Measurements from ENCODE around the gene GPR150. TPM values are rescaled to one million over a fixed set of nuclear protein-coding genes. Genes with fewer than 3 reads are reported as not detected.

Gene GPR150
- total and polyA plus RNA-seq, 9 of the 15 experiments (the other 6 are each of a cell fraction or from before 2014, with no cell fraction given), result not detected

DNA sequence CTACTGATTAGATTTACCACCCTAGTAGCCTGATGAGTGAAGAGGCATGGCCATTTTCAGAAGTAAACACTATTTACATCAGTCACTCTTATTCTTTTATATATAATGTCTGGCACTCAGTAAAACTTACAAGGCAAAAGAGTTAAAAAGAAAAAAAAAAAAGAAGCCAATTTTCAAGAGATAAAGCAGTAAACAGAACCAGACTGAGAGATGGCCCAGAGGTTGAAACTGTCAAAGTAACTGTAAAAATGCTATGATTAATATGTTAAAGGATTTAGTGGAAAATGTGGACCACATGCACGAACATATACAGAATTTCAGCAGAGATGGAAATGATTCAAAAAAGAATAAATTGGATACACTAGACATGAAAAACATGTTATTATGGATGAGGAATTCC is 6.4 kb upstream of the GPR150 start:
- Histone ChIP-seq H2AFZ (ENCODE audit: low read depth, low read length) (no peak overlapping the region), H4K20me1 (replicated peaks; ENCODE audit: control insufficient read depth, insufficient read depth, low read length) (no peaks in the 10 kb centered on the region), H3K27me3 (ENCODE audit: control insufficient read depth in 2 of 2, insufficient read depth in 2 of 2, low read length in 2 of 2) (no peaks in the 10 kb centered on the region), H3K79me2 (ENCODE audit: control insufficient read depth, insufficient read depth, low read length) (no peaks in the 10 kb centered on the region), H3K4me2 (ENCODE audit: insufficient read depth, low read length) (no peak overlapping the region), H3K36me3 (ENCODE audit: control insufficient read depth, insufficient read depth, low read length) (no peaks in the 10 kb centered on the region), H3K9me3 (replicated peaks; ENCODE audit: control insufficient read depth, insufficient read depth, low read depth, low read length) (peaks cover 2% of the 10 kb centered on the region), H3K4me1 (replicated peaks in 1 of 2; ENCODE audit: control insufficient read depth in 2 of 2, insufficient read depth in 2 of 2, low read length in 2 of 2) (no peaks in the 10 kb centered on the region; a peak in 1 of 5 replicates), H3K4me3 (no peak overlapping the region), H3K27ac (ENCODE audit: extremely low read depth, low read depth, low read length) (no peak overlapping the region), H3K9ac (ENCODE audit: insufficient read depth in 1 of 2, low read depth in 2 of 2, low read length in 2 of 2) (no peak overlapping the region), H3K9me1 (ENCODE audit: control insufficient read depth, insufficient read depth, low read length) (no peaks in the 10 kb centered on the region)
- in situ Hi-C loops (cut with MboI) (no loop called here), intact Hi-C loops (cut with micrococcal nuclease) (no loop called here)
- ATAC-seq (no peak), FAIRE-seq (no peak), DNase-seq (ENCODE audit: extremely low read depth in 1 of 4, low spot score in 3 of 4) (no peak)
- ChIA-PET POLR2A (interaction anchor here (1.1 kb wide), 1 partner anchor 9 kb away, joined by 3 read pairs; no protein-coding TSS in a partner anchor), CTCF (ENCODE audit: low intra/inter-chr PET ratio) (no interaction called here)
- no TSS peak for BruUV-seq (replicated peaks)
- no peak for TF ChIP-seq JUND (IDR thresholded peaks at IDR 0.05; ENCODE audit: borderline replicate concordance, low read depth, low read length)
- TF ChIP-seq JUND (tag; IDR thresholded peaks at IDR 0.05; ENCODE audit: borderline replicate concordance, low read depth, low read length), result no peak
- TF ChIP-seq, protein P1, sequence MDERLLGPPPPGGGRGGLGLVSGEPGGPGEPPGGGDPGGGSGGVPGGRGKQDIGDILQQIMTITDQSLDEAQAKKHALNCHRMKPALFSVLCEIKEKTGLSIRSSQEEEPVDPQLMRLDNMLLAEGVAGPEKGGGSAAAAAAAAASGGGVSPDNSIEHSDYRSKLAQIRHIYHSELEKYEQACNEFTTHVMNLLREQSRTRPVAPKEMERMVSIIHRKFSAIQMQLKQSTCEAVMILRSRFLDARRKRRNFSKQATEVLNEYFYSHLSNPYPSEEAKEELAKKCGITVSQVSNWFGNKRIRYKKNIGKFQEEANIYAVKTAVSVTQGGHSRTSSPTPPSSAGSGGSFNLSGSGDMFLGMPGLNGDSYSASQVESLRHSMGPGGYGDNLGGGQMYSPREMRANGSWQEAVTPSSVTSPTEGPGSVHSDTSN (CRISPR knock-in tag; IDR thresholded peaks at IDR 0.05; ENCODE audit: low read depth), result no peak
- TF ChIP-seq, protein P1 (tag; conservative IDR thresholded peaks at IDR 0.05; ENCODE audit: low read depth), result 0 out of 2 replicates have a peak, but pooled peaks have one; percentile 12
- no peak for TF ChIP-seq ZNF316 (IDR thresholded peaks at IDR 0.05)
- TF ChIP-seq, protein P2, sequence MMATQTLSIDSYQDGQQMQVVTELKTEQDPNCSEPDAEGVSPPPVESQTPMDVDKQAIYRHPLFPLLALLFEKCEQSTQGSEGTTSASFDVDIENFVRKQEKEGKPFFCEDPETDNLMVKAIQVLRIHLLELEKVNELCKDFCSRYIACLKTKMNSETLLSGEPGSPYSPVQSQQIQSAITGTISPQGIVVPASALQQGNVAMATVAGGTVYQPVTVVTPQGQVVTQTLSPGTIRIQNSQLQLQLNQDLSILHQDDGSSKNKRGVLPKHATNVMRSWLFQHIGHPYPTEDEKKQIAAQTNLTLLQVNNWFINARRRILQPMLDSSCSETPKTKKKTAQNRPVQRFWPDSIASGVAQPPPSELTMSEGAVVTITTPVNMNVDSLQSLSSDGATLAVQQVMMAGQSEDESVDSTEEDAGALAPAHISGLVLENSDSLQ (IDR thresholded peaks at IDR 0.05), result 0 out of 2 replicates have a peak, but pooled peaks have one; percentile 12
- TF ChIP-seq, protein P3, sequence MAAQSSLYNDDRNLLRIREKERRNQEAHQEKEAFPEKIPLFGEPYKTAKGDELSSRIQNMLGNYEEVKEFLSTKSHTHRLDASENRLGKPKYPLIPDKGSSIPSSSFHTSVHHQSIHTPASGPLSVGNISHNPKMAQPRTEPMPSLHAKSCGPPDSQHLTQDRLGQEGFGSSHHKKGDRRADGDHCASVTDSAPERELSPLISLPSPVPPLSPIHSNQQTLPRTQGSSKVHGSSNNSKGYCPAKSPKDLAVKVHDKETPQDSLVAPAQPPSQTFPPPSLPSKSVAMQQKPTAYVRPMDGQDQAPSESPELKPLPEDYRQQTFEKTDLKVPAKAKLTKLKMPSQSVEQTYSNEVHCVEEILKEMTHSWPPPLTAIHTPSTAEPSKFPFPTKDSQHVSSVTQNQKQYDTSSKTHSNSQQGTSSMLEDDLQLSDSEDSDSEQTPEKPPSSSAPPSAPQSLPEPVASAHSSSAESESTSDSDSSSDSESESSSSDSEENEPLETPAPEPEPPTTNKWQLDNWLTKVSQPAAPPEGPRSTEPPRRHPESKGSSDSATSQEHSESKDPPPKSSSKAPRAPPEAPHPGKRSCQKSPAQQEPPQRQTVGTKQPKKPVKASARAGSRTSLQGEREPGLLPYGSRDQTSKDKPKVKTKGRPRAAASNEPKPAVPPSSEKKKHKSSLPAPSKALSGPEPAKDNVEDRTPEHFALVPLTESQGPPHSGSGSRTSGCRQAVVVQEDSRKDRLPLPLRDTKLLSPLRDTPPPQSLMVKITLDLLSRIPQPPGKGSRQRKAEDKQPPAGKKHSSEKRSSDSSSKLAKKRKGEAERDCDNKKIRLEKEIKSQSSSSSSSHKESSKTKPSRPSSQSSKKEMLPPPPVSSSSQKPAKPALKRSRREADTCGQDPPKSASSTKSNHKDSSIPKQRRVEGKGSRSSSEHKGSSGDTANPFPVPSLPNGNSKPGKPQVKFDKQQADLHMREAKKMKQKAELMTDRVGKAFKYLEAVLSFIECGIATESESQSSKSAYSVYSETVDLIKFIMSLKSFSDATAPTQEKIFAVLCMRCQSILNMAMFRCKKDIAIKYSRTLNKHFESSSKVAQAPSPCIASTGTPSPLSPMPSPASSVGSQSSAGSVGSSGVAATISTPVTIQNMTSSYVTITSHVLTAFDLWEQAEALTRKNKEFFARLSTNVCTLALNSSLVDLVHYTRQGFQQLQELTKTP (IDR thresholded peaks at IDR 0.05; ENCODE audit: low read depth in 1 of 2, partially characterized antibody in 2 of 2), result peak in 1 of 2 experiments; percentile 87
- TF ChIP-seq CBX3 (IDR thresholded peaks at IDR 0.05; ENCODE audit: borderline replicate concordance in 1 of 2, low read length in 2 of 2), result peak in 1 of 2 experiments; percentile 79; a peak in 2 of 3 replicates
- TF ChIP-seq EGR1 (conservative IDR thresholded peaks at IDR 0.05), result no peak
- TF ChIP-seq ZNF384 (IDR thresholded peaks at IDR 0.05; ENCODE audit: low read depth, low read length), result peak; percentile 48; the same call in 1 of the 2 replicates
- no peak for TF ChIP-seq IFI16 (CRISPR knock-in tag; IDR thresholded peaks at IDR 0.05)
- 70% methylated on average over 1 of the region's 1 CpG for WGBS (ENCODE audit: insufficient coverage, low coverage, missing lambda C conversion rate)
